HK-2 (cell line): Measurements from ENCODE around the gene GRPEL2.
"Not testable (repeated sequence)": the region's sequence is repeated elsewhere in the genome, so short reads cannot be mapped to it uniquely, and the experiment has no call there.

Experiments
- DNase-seq: peaks from one replicate; pipeline ENCODE4 v3.0.0-alpha.2; 2018; ENCODE audit not compliant: unreplicated experiment

GRPEL2 gene

DNA sequence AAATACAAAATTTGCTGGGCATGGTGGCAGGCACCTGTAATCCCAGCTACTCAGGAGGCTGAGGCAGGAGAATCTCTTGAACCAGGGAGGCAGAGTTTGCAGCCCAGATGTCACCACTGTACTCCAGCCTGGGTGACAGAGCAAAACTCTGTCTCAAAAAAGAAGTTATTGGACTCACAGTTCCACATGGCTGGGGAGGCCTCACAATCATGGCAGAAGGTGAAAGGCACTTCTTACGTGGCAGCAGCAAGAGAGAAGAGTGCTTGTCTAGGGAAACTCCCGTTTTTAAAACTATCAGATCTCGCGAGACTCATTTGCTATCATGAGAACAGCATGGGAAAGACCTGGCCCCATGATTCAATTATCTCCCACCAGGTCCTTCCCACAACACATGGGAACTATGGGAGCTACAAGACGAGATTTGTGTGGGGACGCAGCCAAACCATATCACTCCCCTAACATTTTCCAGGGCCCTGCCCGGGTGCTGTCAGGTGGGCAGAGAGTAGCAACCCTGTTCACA, 53.5 kb downstream of the GRPEL2 start:
- DNase-seq, result not testable (repeated sequence)

DNA sequence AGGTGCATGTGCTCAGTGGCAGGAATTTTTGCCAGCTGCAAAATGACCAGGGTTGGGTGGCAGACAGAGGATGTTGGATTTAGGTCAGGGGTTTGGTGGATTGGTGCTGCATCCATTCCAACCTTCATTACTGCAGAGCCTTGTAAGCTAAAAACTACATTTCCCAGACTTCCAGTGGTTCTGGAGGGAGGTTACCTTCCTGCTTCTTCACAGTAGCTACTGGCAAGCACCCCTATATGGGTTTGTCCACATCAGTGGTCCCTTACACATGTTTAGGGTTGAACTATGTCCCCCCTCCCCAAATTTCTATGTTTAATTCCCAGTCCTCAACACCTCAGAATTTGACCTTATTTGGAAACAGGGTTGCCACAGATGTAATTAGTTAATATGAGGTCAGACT, 54.5 kb downstream of the GRPEL2 start:
- DNase-seq, result no peak

GRCh38 chr5:149400304-149400703, 55.0 kb downstream of the GRPEL2 start:
- DNase-seq, result no peak

- DNase-seq, result no peak
These were observed 55.8 kb downstream of the GRPEL2 start for GRCh38 chr5:149401051-149401450.

DNA sequence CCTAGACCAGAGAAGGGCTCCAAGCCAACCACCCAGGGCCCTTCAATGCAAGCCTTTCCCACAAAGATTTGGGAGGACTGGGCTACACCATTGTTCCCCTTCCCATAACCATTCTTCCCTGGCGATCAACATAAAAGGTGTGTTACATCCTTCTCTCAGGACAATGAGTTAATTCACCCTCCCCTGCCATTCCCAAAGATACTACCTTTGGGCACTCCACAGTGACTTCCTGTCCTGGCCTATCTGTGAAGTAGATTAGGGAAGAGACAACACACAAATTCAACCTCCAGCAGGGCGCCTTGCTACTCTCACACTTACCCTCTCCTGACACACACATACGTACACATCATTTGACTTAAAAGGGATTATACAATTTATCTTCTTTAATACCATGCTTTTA, 57.0 kb downstream of the GRPEL2 start:
- no peak for DNase-seq
